ENCODE results near the gene PNPLA6.

The PNPLA6 gene

DNA sequence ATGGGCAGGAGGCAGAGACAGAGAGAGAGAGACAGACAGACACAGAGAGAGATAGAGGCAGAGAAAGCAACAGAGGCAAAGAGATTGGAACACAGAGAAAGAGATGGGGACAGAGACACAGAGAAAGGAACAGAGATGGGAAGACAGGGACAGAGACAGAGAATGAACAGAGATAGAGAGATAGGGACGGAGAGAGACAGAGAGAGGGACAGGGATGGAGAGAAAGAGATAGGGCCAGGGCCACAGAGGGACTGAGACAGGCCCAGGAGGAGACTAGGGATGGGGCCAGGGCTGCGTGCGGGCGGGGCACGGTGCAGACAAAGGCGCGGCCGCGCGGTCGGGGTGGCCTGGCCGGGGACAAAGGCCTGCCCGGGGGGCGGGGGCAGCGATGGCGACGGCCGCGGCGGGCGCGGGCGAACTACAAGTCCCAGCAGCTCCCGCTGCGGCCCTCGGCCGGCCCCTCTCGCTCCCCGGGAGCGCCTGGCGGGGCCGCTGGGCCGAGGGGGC, 19.8 kb upstream of the PNPLA6 start, which contains the start of gene ZNF358:
TSS of gene ZNF358 (plus strand) at position 459 of the 507 bp plus-strand sequence. CDS start 3,140 bp downstream, outside the sequence.
- H4K91ac ChIP-seq (ENCODE audit: low read length), result peak within 1 kb of the TSS; percentile 100
- H3K23ac ChIP-seq (ENCODE audit: low read length in 2 of 2), result peak within 1 kb of the TSS in 1 of 2 experiments; percentile 54
- peak; percentile 68 for DNase-seq
- peak within 1 kb of the TSS; percentile 14 for H2BK5ac ChIP-seq (ENCODE audit: low read depth, low read length, poor library complexity, severe bottlenecking)
- H3K36me3 ChIP-seq (ENCODE audit: control insufficient read depth in 1 of 2, insufficient read depth in 2 of 2, low read depth in 1 of 2, low read length in 2 of 2), result peaks cover 9 to 23% of the 10 kb centered on the region in 2 experiments
- H3K4ac ChIP-seq (ENCODE audit: low read depth in 1 of 2, low read length in 2 of 2), result peak within 1 kb of the TSS; percentile 100
- H3K9me3 ChIP-seq (ENCODE audit: control insufficient read depth, low read length), result no peaks in the 10 kb centered on the region
- H3K4me3 ChIP-seq (ENCODE audit: insufficient read depth in 1 of 2, low read depth in 1 of 2, low read length in 2 of 2), result peak within 1 kb of the TSS; percentile 84 to 93
- H3K18ac ChIP-seq (ENCODE audit: low read depth in 1 of 2, low read length in 2 of 2), result peak within 1 kb of the TSS; percentile 95 to 100
- H4K8ac ChIP-seq (ENCODE audit: low read length), result peak within 1 kb of the TSS; percentile 100
- no peak within 1 kb of the TSS for H3K27ac ChIP-seq (ENCODE audit: low read length, poor library complexity, severe bottlenecking)
- peak within 1 kb of the TSS in 1 of 2 experiments; percentile 94 for H3K14ac ChIP-seq (ENCODE audit: low read length in 2 of 2)
- H2AFZ ChIP-seq (ENCODE audit: low read depth, low read length), result no peak within 1 kb of the TSS
- peak within 1 kb of the TSS; percentile 99 for H2BK120ac ChIP-seq (ENCODE audit: low read depth, low read length)
- peak within 1 kb of the TSS; percentile 37 to 90 for H2BK12ac ChIP-seq (ENCODE audit: low read length in 2 of 2)
- H3K4me2 ChIP-seq (ENCODE audit: low read length, poor library complexity, severe bottlenecking), result peak within 1 kb of the TSS; percentile 77
- H3K4me1 ChIP-seq (ENCODE audit: control insufficient read depth, insufficient read depth, low read depth, low read length), result peaks cover 13% of the 10 kb centered on the region
- peak within 1 kb of the TSS; percentile 95 for H3K9ac ChIP-seq (ENCODE audit: low read length)
- H2AK5ac ChIP-seq (ENCODE audit: low read length, severe bottlenecking), result peak within 1 kb of the TSS; percentile 98
- 3% methylated on average over 9 of the region's 33 CpGs for WGBS
- H3K27me3 ChIP-seq (ENCODE audit: control insufficient read depth in 1 of 2, insufficient read depth in 1 of 2, low read length in 2 of 2), result no peaks in the 10 kb centered on the region
- peak within 1 kb of the TSS; percentile 100 for H2BK15ac ChIP-seq (ENCODE audit: low read depth, poor library complexity, severe bottlenecking)
- peaks cover 30% of the 10 kb centered on the region for H3K79me1 ChIP-seq (replicated peaks; ENCODE audit: low read length, poor library complexity, severe bottlenecking)

GRCh38 chr19:7516333-7516732, 19.2 kb upstream of the PNPLA6 start:
- no peak for DNase-seq
- 1% methylated on average over 9 of the region's 28 CpGs for WGBS

GRCh38 chr19:7516878-7517277, 18.6 kb upstream of the PNPLA6 start:
- H2BK12ac ChIP-seq (ENCODE audit: low read length in 2 of 2), result peak overlapping the region; percentile 12 to 32
- no peaks in the 10 kb centered on the region for H3K27me3 ChIP-seq (ENCODE audit: control insufficient read depth in 1 of 2, insufficient read depth in 1 of 2, low read length in 2 of 2)
- peaks cover 16% of the 10 kb centered on the region for H3K4me1 ChIP-seq (ENCODE audit: control insufficient read depth, insufficient read depth, low read depth, low read length)
- peak overlapping the region; percentile 26 for H2BK15ac ChIP-seq (ENCODE audit: low read depth, poor library complexity, severe bottlenecking)
- peak overlapping the region in 1 of 2 experiments; percentile 94 for H3K14ac ChIP-seq (ENCODE audit: low read length in 2 of 2)
- H2BK5ac ChIP-seq (ENCODE audit: low read depth, low read length, poor library complexity, severe bottlenecking), result no peak overlapping the region
- H2AFZ ChIP-seq (ENCODE audit: low read depth, low read length), result no peak overlapping the region
- peak overlapping the region; percentile 96 for H4K91ac ChIP-seq (ENCODE audit: low read length)
- H3K4me3 ChIP-seq (ENCODE audit: insufficient read depth in 1 of 2, low read depth in 1 of 2, low read length in 2 of 2), result peak overlapping the region; percentile 84 to 93
- H3K79me1 ChIP-seq (replicated peaks; ENCODE audit: low read length, poor library complexity, severe bottlenecking), result peaks cover 31% of the 10 kb centered on the region
- peak overlapping the region; percentile 12 to 70 for H3K4ac ChIP-seq (ENCODE audit: low read depth in 1 of 2, low read length in 2 of 2)
- peak overlapping the region; percentile 5 for H2AK5ac ChIP-seq (ENCODE audit: low read length, severe bottlenecking)
- peak overlapping the region; percentile 95 for H3K9ac ChIP-seq (ENCODE audit: low read length)
- no peaks in the 10 kb centered on the region for H3K9me3 ChIP-seq (ENCODE audit: control insufficient read depth, low read length)
- DNase-seq, result no peak
- no peak overlapping the region for H3K27ac ChIP-seq (ENCODE audit: low read length, poor library complexity, severe bottlenecking)
- peak overlapping the region; percentile 85 to 90 for H3K18ac ChIP-seq (ENCODE audit: low read depth in 1 of 2, low read length in 2 of 2)
- peak overlapping the region; percentile 75 for H3K4me2 ChIP-seq (ENCODE audit: low read length, poor library complexity, severe bottlenecking)
- peak overlapping the region; percentile 99 for H2BK120ac ChIP-seq (ENCODE audit: low read depth, low read length)
- peak overlapping the region in 1 of 2 experiments; percentile 46 for H3K23ac ChIP-seq (ENCODE audit: low read length in 2 of 2)
- peaks cover 9 to 26% of the 10 kb centered on the region in 2 experiments for H3K36me3 ChIP-seq (ENCODE audit: control insufficient read depth in 1 of 2, insufficient read depth in 2 of 2, low read depth in 1 of 2, low read length in 2 of 2)
- 80% methylated on average over 4 of the region's 4 CpGs for WGBS
- H4K8ac ChIP-seq (ENCODE audit: low read length), result peak overlapping the region; percentile 96

More at GRCh38 chr19:7516333-7516732, 19.2 kb upstream of the PNPLA6 start:
- no peaks in the 10 kb centered on the region for H3K27me3 ChIP-seq (ENCODE audit: control insufficient read depth in 1 of 2, insufficient read depth in 1 of 2, low read length in 2 of 2)
- H3K79me1 ChIP-seq (replicated peaks; ENCODE audit: low read length, poor library complexity, severe bottlenecking), result peaks cover 31% of the 10 kb centered on the region
- peak overlapping the region in 1 of 2 experiments; percentile 54 for H3K23ac ChIP-seq (ENCODE audit: low read length in 2 of 2)
- no peaks in the 10 kb centered on the region for H3K9me3 ChIP-seq (ENCODE audit: control insufficient read depth, low read length)
- peaks cover 9 to 26% of the 10 kb centered on the region in 2 experiments for H3K36me3 ChIP-seq (ENCODE audit: control insufficient read depth in 1 of 2, insufficient read depth in 2 of 2, low read depth in 1 of 2, low read length in 2 of 2)
- H2BK120ac ChIP-seq (ENCODE audit: low read depth, low read length), result peak overlapping the region; percentile 99
- H2BK15ac ChIP-seq (ENCODE audit: low read depth, poor library complexity, severe bottlenecking), result peak overlapping the region; percentile 81
- H3K18ac ChIP-seq (ENCODE audit: low read depth in 1 of 2, low read length in 2 of 2), result peak overlapping the region; percentile 85 to 90
- H2BK12ac ChIP-seq (ENCODE audit: low read length in 2 of 2), result peak overlapping the region in 1 of 2 experiments; percentile 3
- peak overlapping the region; percentile 75 for H3K4me2 ChIP-seq (ENCODE audit: low read length, poor library complexity, severe bottlenecking)
- H3K4me1 ChIP-seq (ENCODE audit: control insufficient read depth, insufficient read depth, low read depth, low read length), result peaks cover 13% of the 10 kb centered on the region
- peak overlapping the region; percentile 84 to 93 for H3K4me3 ChIP-seq (ENCODE audit: insufficient read depth in 1 of 2, low read depth in 1 of 2, low read length in 2 of 2)
- H4K91ac ChIP-seq (ENCODE audit: low read length), result peak overlapping the region; percentile 96
- H3K4ac ChIP-seq (ENCODE audit: low read depth in 1 of 2, low read length in 2 of 2), result peak overlapping the region; percentile 12 to 86
- H3K9ac ChIP-seq (ENCODE audit: low read length), result peak overlapping the region; percentile 95
- H4K8ac ChIP-seq (ENCODE audit: low read length), result peak overlapping the region; percentile 96
- H3K14ac ChIP-seq (ENCODE audit: low read length in 2 of 2), result peak overlapping the region in 1 of 2 experiments; percentile 94
- H3K27ac ChIP-seq (ENCODE audit: low read length, poor library complexity, severe bottlenecking), result no peak overlapping the region
- no peak overlapping the region for H2BK5ac ChIP-seq (ENCODE audit: low read depth, low read length, poor library complexity, severe bottlenecking)
- H2AFZ ChIP-seq (ENCODE audit: low read depth, low read length), result no peak overlapping the region
- peak overlapping the region; percentile 5 for H2AK5ac ChIP-seq (ENCODE audit: low read length, severe bottlenecking)

DNA sequence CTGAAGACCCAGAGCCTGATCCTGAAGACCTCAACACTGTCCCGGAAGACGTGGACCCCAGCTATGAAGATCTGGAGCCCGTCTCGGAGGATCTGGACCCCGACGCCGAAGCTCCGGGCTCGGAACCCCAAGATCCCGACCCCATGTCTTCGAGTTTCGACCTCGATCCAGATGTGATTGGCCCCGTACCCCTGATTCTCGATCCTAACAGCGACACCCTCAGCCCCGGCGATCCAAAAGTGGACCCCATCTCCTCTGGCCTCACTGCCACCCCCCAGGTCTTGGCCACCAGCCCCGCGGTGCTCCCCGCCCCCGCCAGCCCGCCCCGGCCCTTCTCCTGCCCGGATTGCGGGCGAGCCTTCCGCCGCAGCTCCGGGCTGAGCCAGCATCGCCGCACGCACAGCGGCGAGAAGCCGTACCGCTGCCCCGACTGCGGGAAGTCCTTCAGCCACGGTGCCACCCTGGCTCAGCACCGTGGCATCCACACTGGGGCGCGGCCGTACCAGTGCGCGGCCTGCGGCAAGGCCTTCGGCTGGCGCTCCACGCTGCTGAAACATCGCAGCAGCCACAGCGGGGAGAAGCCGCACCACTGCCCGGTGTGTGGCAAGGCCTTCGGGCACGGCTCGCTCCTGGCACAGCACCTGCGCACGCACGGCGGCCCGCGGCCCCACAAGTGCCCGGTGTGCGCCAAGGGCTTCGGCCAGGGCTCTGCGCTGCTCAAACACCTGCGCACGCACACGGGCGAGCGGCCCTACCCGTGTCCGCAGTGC, 16.0 kb upstream of the PNPLA6 start:
- Histone ChIP-seq H2BK12ac (ENCODE audit: low read length in 2 of 2) (no peak overlapping the region), H3K9me3 (ENCODE audit: control insufficient read depth, low read length) (no peaks in the 10 kb centered on the region), H3K27ac (ENCODE audit: low read length, poor library complexity, severe bottlenecking) (no peak overlapping the region), H4K91ac (ENCODE audit: low read length) (no peak overlapping the region), H4K8ac (ENCODE audit: low read length) (no peak overlapping the region), H3K36me3 (ENCODE audit: control insufficient read depth in 1 of 2, insufficient read depth in 2 of 2, low read depth in 1 of 2, low read length in 2 of 2) (peaks cover 15 to 26% of the 10 kb centered on the region in 2 experiments), H3K14ac (ENCODE audit: low read length in 2 of 2) (no peak overlapping the region), H2BK120ac (ENCODE audit: low read depth, low read length) (no peak overlapping the region), H3K4me1 (ENCODE audit: control insufficient read depth, insufficient read depth, low read depth, low read length) (peaks cover 22% of the 10 kb centered on the region), H3K79me1 (replicated peaks; ENCODE audit: low read length, poor library complexity, severe bottlenecking) (peaks cover 46% of the 10 kb centered on the region), H2AFZ (ENCODE audit: low read depth, low read length) (no peak overlapping the region), H3K27me3 (ENCODE audit: control insufficient read depth in 1 of 2, insufficient read depth in 1 of 2, low read length in 2 of 2) (no peaks in the 10 kb centered on the region), H3K4me3 (ENCODE audit: insufficient read depth in 1 of 2, low read depth in 1 of 2, low read length in 2 of 2) (peak overlapping the region in 1 of 2 experiments; percentile 5), H3K23ac (ENCODE audit: low read length in 2 of 2) (no peak overlapping the region), H2BK5ac (ENCODE audit: low read depth, low read length, poor library complexity, severe bottlenecking) (no peak overlapping the region), H3K18ac (ENCODE audit: low read depth in 1 of 2, low read length in 2 of 2) (no peak overlapping the region), H2AK5ac (ENCODE audit: low read length, severe bottlenecking) (no peak overlapping the region), H3K4ac (ENCODE audit: low read depth in 1 of 2, low read length in 2 of 2) (no peak overlapping the region), H3K9ac (ENCODE audit: low read length) (no peak overlapping the region), H3K4me2 (ENCODE audit: low read length, poor library complexity, severe bottlenecking) (no peak overlapping the region), H2BK15ac (ENCODE audit: low read depth, poor library complexity, severe bottlenecking) (no peak overlapping the region)
- 98% methylated on average over 74 of the region's 74 CpGs for WGBS
- DNase-seq, result no peak
